ENCODE measurements around the gene RWDD2A.

GRCh38 chr6:83168556-83168955 lies 24.6 kb upstream of the RWDD2A start:
- TF ChIP-seq EZH2 (IDR thresholded peaks at IDR 0.05; ENCODE audit: low read length, unreplicated experiment) (no peak), CTCF (conservative IDR thresholded peaks at IDR 0.05; ENCODE audit: low read depth, low read length) (no peak)

Measured in PC-3 (cell line).